Activated naive CD8-positive, alpha-beta T cell treated with anti-CD3 and anti-CD28 coated beads, Interleukin-2, amount 10 ng/mL, durations not matched to agents 7 days and 5 days (primary cell): Measurements from ENCODE around the gene PDX1. TPM values are rescaled to one million over a fixed set of nuclear protein-coding genes. Genes with fewer than 3 reads are reported as not detected.

Experiments
- ATAC-seq: fragments of 150-1000 bp; cut with Tn5 transposase; one replicate; pipeline ENCODE4 v1.10.0; 2021; ENCODE audit warnings: low read depth, moderate library complexity
- POLR2A ChIA-PET: fragments of 350-600 bp; sonication (Branson Sonifier 250); formaldehyde crosslinking; loops from one replicate; lab custom pipeline; 2021; ENCODE audit warnings: antibody characterized with exemption; lab: Charles Lee
- DNase-seq: peaks from one replicate; pipeline ENCODE4 v3.0.0; 2021
- H3K27ac Mint-ChIP-seq: one replicate; pipeline ENCODE4 v1.8.0; 2022; ENCODE audit warnings: mild to moderate bottlenecking, mixed read lengths
- H3K27me3 Mint-ChIP-seq: one replicate; pipeline ENCODE4 v1.8.0; 2022; ENCODE audit warnings: mild to moderate bottlenecking, moderate library complexity, mixed read lengths
- H3K36me3 Mint-ChIP-seq: one replicate; pipeline ENCODE4 v1.8.0; 2021; ENCODE audit warnings: mild to moderate bottlenecking, mixed read lengths
- H3K4me1 Mint-ChIP-seq: one replicate; pipeline ENCODE4 v1.8.0; 2021; ENCODE audit warnings: mixed read lengths
- H3K4me3 Mint-ChIP-seq: one replicate; pipeline ENCODE4 v1.8.0; 2022; ENCODE audit warnings: mild to moderate bottlenecking, moderate library complexity, mixed read lengths
- H3K9me3 Mint-ChIP-seq: one replicate; pipeline ENCODE4 v1.8.0; 2021; ENCODE audit warnings: mixed read lengths
- total RNA-seq, 2 experiments: library from RNA; stranded (reverse); gene quantifications; one replicate each; pipeline ENCODE4 v1.2.3, GENCODE V29; 2021

The PDX1 gene
- total RNA-seq, 2 experiments from 2014 or later: not detected

DNA sequence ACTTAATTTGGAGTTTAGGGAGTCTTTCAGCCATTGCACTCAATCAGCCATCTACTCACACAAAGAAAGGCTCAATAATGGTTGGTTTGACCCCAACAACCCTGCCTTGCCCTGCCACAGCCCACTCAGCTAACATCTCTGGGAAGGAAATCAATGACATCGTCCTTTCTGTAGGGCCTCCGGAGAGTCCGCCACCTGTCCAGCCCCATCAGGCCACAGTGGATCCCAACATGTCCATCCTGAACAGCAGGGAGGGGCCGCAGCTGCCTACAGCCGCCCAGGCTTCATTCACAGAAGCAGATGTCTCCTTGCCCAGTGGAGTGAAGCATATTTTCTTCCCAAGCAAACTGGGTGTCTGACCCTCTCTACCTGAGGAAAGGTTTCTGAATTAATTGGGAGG, 53.5 kb downstream of the PDX1 start:
- H3K27ac Mint-ChIP-seq: no peak overlapping the region
- no peak overlapping the region for H3K4me3 Mint-ChIP-seq
- no peaks in the 10 kb centered on the region for H3K36me3 Mint-ChIP-seq
- H3K9me3 Mint-ChIP-seq: no peaks in the 10 kb centered on the region
- no peak for ATAC-seq
- POLR2A ChIA-PET: no interaction called here
- peaks cover 88% of the 10 kb centered on the region for H3K27me3 Mint-ChIP-seq
- no peak for DNase-seq
- peaks cover 9% of the 10 kb centered on the region for H3K4me1 Mint-ChIP-seq

DNA sequence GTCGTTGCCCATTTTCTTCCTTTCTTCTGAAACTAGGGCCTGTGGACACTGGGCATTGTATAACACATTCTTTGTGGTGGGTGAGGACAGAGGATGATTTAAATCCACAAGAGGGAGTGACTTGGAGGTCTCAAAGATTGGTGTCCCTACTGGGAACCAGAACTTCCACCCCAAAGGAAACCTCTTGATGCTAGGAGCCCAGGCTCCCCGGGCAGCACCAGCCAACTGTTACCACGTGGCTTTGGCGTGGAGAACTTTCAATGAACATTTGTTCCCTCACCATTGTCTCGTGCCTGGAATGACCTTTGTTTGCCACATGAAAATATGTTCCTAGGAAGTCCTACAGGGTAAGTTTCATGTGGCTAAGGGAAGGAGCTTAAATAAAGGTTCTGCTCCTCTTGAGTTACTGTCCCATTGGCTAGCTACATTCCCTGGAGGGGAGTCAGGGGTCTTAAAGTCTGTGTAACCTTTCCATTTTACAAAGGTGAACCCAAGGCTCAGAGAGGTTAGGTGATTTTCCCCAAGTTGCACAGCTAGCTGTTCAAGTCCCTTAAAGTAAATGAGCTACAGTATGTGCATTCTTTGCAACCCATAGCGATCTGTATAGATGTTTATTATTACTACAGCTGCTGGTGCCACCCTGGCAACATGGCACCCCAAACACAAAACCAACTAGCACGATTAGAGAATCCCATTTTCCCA, 54.3 kb downstream of the PDX1 start:
- H3K4me3 Mint-ChIP-seq: no peak overlapping the region
- H3K4me1 Mint-ChIP-seq: peaks cover 9% of the 10 kb centered on the region

More for the DNA sequence above, 54.3 kb downstream of the PDX1 start:
- POLR2A ChIA-PET: no interaction called here
- ATAC-seq: no peak
- Mint-ChIP-seq H3K27ac (no peak overlapping the region), H3K36me3 (no peaks in the 10 kb centered on the region), H3K9me3 (no peaks in the 10 kb centered on the region), H3K27me3 (peaks cover 92% of the 10 kb centered on the region)
- no peak for DNase-seq

Other genes with a start within 250 kb of the PDX1 start
- gene GSX1, start 127.5 kb upstream of the PDX1 start, total RNA-seq: not detected
- gene CDX2, start 49.3 kb downstream of the PDX1 start, total RNA-seq: not detected
- gene URAD, start 68.7 kb downstream of the PDX1 start, total RNA-seq: not detected
- gene FLT3, start 180.6 kb downstream of the PDX1 start, total RNA-seq: not detected
- 10 to 100 TPM; 51.4 to 53.4 TPM for gene PAN3, start 218.5 kb downstream of the PDX1 start, total RNA-seq